ENCODE results near the gene LCN12.

The LCN12 gene

GRCh38 chr9:136981588-136982231 lies 29.6 kb downstream of the LCN12 start:
- TF ChIP-seq, protein P1, sequence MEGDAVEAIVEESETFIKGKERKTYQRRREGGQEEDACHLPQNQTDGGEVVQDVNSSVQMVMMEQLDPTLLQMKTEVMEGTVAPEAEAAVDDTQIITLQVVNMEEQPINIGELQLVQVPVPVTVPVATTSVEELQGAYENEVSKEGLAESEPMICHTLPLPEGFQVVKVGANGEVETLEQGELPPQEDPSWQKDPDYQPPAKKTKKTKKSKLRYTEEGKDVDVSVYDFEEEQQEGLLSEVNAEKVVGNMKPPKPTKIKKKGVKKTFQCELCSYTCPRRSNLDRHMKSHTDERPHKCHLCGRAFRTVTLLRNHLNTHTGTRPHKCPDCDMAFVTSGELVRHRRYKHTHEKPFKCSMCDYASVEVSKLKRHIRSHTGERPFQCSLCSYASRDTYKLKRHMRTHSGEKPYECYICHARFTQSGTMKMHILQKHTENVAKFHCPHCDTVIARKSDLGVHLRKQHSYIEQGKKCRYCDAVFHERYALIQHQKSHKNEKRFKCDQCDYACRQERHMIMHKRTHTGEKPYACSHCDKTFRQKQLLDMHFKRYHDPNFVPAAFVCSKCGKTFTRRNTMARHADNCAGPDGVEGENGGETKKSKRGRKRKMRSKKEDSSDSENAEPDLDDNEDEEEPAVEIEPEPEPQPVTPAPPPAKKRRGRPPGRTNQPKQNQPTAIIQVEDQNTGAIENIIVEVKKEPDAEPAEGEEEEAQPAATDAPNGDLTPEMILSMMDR (conservative IDR thresholded peaks at IDR 0.05; ENCODE audit: low read depth, low read length) = no peak
- no peak overlapping the region for H3K4me3 ChIP-seq (ENCODE audit: low read depth, low read length)
- peak; percentile 46 for DNase-seq (ENCODE audit: low read depth)

DNA sequence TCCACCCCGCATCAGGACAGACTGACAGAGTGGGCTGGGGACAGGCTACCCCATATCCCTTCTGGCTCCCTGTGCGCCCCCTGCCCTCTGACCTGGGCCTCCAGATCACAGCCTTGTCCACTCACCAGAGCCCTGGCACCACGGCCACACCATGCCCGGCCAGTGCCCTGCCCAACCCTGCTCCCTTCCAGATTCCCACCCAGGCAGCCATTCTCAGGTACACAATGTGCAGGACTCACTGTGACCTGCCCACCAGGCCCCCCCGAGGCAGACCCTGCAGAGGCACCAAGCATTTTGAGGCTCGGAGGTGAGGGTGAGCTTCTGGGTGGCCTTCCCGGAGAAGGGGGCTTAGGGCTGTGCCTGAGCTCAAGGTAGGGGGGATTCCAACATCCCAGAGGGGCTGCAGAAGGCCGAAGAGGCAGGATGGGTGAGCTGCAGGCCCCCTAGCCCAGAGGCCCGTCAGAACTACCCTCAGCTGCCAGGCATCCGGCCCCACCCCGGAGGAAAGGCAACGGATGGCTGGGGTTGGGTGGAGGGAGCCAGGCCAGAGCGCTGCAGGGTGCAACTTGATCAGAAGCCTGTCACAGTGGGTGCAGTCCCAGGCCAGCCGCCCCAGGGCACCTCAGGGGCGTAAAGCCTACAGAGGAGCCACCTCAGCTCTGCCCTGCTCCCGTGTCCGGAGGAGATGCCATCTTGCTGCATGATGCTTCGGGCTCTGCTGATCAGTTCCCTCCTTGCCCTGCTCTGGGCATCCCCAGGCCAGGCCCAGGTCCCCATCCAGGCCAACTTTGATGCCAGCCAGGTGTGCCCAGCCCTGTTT lies 30.4 kb downstream of the LCN12 start, which contains the start of gene LCNL1:
Gene LCNL1, plus strand, starts transcription at position 762 of the 820 bp plus-strand sequence. CDS start 594 bp downstream, outside the sequence.
- peak; percentile 53 for DNase-seq (ENCODE audit: low read depth)
- no peak within 1 kb of the TSS for H3K4me3 ChIP-seq (ENCODE audit: low read depth, low read length)
- TF ChIP-seq, protein P1 (conservative IDR thresholded peaks at IDR 0.05; ENCODE audit: low read depth, low read length) = no peak

- TF ChIP-seq, protein P1 (conservative IDR thresholded peaks at IDR 0.05; ENCODE audit: low read depth, low read length) = no peak
- no peak overlapping the region for H3K4me3 ChIP-seq (ENCODE audit: low read depth, low read length)
- DNase-seq (ENCODE audit: low read depth) = peak; percentile 44
These were observed 31.1 kb downstream of the LCN12 start for GRCh38 chr9:136983167-136983566.

DNA sequence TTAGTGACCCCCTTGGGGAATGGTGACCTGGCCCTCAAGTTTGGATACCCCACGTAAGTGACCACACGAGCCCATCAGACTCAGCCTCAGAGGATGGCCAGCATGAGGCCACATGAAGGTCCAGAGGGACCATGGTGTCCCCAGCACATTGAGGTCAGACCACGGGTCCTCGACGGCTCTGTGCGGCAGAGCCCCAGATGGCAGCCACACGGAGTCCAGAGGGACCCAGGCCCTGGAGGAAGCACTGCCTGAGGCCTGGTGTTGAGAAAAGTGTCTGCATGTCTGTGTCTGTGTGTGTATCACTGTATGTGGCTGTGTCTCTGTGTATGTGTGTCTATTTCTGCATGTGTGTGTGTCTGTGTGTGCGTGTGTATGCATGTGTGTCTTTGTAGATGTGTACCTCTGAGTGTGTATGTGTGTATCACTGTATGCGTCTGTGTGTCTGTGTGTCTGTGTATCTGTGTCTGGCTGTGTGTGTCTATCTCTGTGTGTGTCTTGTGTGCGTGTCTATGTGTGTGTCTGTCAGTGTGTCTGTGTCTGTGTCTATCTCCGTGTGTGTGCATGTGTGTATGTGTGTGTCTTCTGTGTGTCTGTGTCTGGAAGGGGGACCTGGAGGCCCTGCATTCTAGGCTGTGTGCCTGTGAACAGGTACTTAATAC lies 31.7 kb downstream of the LCN12 start:
- DNase-seq (ENCODE audit: low read depth) = peak; percentile 58
- no peak overlapping the region for H3K4me3 ChIP-seq (ENCODE audit: low read depth, low read length)
- TF ChIP-seq, protein P1 (conservative IDR thresholded peaks at IDR 0.05; ENCODE audit: low read depth, low read length) = no peak

- H3K4me3 ChIP-seq (ENCODE audit: low read depth, low read length) = no peak overlapping the region
- DNase-seq (ENCODE audit: low read depth) = peak; percentile 34
- TF ChIP-seq, protein P1 (conservative IDR thresholded peaks at IDR 0.05; ENCODE audit: low read depth, low read length) = no peak
These were observed 32.5 kb downstream of the LCN12 start for GRCh38 chr9:136984464-136985026.

DNA sequence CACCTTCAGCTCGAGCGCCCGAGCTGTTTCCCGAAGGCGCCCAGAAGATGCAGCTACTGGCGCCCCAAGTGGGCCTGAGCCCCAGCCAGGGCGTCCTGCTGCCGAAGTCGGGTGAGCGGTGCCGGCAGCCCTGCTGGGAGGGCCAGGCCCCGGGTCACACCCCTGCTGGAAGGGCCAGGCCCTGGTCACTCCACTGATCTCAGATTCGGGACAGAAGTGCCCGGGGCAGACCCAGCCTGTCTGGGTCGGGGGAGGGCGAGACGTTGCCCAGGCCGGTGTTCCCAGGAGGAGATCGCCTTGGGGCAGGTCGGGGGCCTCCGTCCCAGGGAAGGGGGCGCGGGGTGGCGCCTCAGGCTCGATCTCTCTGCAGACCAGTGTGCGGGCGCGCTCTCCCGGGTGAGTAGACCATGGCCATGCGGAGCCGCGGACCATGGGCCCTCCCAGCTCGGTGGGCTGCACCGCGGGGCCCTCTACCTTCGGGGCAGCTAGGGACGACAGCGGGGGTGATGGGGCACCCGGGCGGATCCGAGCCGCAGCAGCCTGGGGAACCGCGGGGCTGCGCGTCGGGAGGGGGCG lies 33.0 kb downstream of the LCN12 start:
- TF ChIP-seq, protein P1 (conservative IDR thresholded peaks at IDR 0.05; ENCODE audit: low read depth, low read length) = no peak
- no peak overlapping the region for H3K4me3 ChIP-seq (ENCODE audit: low read depth, low read length)
- peak; percentile 37 for DNase-seq (ENCODE audit: low read depth)

Measured in choroid plexus epithelial cell (primary cell).